ENCODE measurements around the gene MEAK7.

The MEAK7 gene

GRCh38 chr16:84455031-84455430, 49.4 kb downstream of the MEAK7 start:
- H3K9me2 ChIP-seq (replicated peaks; ENCODE audit: control insufficient read depth, low read length): no peaks in the 10 kb centered on the region
- H3K27me3 ChIP-seq (ENCODE audit: control insufficient read depth, low read length): no peaks in the 10 kb centered on the region
- H3K36me3 ChIP-seq (ENCODE audit: control insufficient read depth, low read length): no peaks in the 10 kb centered on the region
- no peaks in the 10 kb centered on the region for H3K79me2 ChIP-seq (ENCODE audit: control insufficient read depth, low read length)
- H3K4me1 ChIP-seq (ENCODE audit: control insufficient read depth, low read length): no peaks in the 10 kb centered on the region
- TF ChIP-seq, protein P1, sequence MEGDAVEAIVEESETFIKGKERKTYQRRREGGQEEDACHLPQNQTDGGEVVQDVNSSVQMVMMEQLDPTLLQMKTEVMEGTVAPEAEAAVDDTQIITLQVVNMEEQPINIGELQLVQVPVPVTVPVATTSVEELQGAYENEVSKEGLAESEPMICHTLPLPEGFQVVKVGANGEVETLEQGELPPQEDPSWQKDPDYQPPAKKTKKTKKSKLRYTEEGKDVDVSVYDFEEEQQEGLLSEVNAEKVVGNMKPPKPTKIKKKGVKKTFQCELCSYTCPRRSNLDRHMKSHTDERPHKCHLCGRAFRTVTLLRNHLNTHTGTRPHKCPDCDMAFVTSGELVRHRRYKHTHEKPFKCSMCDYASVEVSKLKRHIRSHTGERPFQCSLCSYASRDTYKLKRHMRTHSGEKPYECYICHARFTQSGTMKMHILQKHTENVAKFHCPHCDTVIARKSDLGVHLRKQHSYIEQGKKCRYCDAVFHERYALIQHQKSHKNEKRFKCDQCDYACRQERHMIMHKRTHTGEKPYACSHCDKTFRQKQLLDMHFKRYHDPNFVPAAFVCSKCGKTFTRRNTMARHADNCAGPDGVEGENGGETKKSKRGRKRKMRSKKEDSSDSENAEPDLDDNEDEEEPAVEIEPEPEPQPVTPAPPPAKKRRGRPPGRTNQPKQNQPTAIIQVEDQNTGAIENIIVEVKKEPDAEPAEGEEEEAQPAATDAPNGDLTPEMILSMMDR (IDR thresholded peaks at IDR 0.05; ENCODE audit: low read depth, low read length, poor library complexity, severe bottlenecking): no peak
- TF ChIP-seq EZH2phosphoT487 (IDR thresholded peaks at IDR 0.05; ENCODE audit: borderline replicate concordance, low read length): no peak
- no peak overlapping the region for H3K4me2 ChIP-seq (ENCODE audit: low read length)
- no peaks in the 10 kb centered on the region for H3K9me3 ChIP-seq (ENCODE audit: control insufficient read depth, insufficient read depth, low read length)
- no peak overlapping the region for H3K4me3 ChIP-seq (ENCODE audit: low read length)
- H3F3A ChIP-seq (ENCODE audit: control insufficient read depth, insufficient read depth): no peaks in the 10 kb centered on the region
- no peaks in the 10 kb centered on the region for H4K20me1 ChIP-seq (ENCODE audit: control insufficient read depth, insufficient read depth, low read depth, low read length)
- no peak overlapping the region for H3K27ac ChIP-seq (ENCODE audit: low read depth, low read length)

Measured in DOHH2 (cell line).